Tibial artery (tissue), 4 donors: Measurements from ENCODE around the gene CD151.

Source experiments
- DNase-seq, 2 donors: peaks; one replicate each; pipeline ENCODE4 v3.0.0-alpha.2; 2019
- H3K27ac ChIP-seq, 2 donors: fragments of 200-600 bp; sonication (generic) in 1 of 2; 1 replicate in 1 of 2; 2 replicates in 1 of 2; pipeline ENCODE4 v1.5.1; 2018 to 2019; ENCODE audit warnings: mild to moderate bottlenecking in 1 of 2
- H3K27me3 ChIP-seq, 2 donors: fragments of 200-600 bp; sonication (generic) in 1 of 2; one replicate each; pipeline versions ENCODE4 v1.5.1 to v1.6.0; 2016 to 2019
- H3K36me3 ChIP-seq, 3 donors: fragments of 200-600 bp; sonication (generic) in 2 of 3; one replicate each; pipeline ENCODE4 v1.5.1; 2016 to 2019; ENCODE audit warnings: mild to moderate bottlenecking in 2 of 3
- H3K4me1 ChIP-seq, 4 donors: fragments of 200-600 bp; sonication (generic) in 2 of 4; 1 replicate in 3 of 4; 2 replicates in 1 of 4; pipeline ENCODE4 v1.5.1; 2016 to 2019
- H3K4me3 ChIP-seq, 2 donors: fragments of 200-600 bp; sonication (generic) in 1 of 2; 1 replicate in 1 of 2; 2 replicates in 1 of 2; pipeline ENCODE4 v1.5.1; 2018 to 2019; ENCODE audit warnings: mild to moderate bottlenecking in 2 of 2
- H3K9me3 ChIP-seq, 3 donors: fragments of 200-600 bp; sonication (generic) in 1 of 3; one replicate each; pipeline ENCODE4 v1.5.1; 2016 to 2019
- intact Hi-C: fragments of 100-400 bp; cut with DNase I; formaldehyde crosslinking; loops from one replicate; pipeline ENCODE4 v1.15.0; 2023; ENCODE audit warnings: low total_unique reads
- TF ChIP-seq, protein P1 (sequence below), 2 experiments: fragments of 200-600 bp in 1 of 2; fragments of 450-650 bp in 1 of 2; IDR thresholded peaks; one replicate each; pipeline ENCODE4 v1.5.1; 2017 to 2019; ENCODE audit warnings: antibody characterized with exemption in 2 of 2, mild to moderate bottlenecking in 1 of 2, moderate library complexity in 1 of 2

The CD151 gene

DNA sequence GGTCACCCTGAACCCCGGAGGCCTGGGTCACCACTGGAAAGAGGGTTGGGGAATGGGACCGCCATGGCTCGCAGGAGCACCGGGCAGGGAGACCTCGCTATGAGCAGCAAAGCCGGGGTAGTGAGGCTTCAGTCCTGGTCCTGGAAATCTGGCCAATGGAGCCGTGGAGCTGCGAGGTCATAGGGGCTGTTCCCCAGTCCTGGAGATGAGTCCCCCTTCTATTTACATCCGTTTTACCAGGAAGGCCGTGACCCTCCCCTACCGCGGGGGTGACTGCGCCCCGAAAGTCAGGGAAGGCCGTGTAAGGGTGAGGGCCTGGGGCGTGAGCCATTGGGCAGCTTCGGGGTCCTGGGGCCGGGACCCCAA, 28.2 kb upstream of the CD151 start:
- Histone ChIP-seq H3K36me3 (peaks cover 0 to 36% (median 8%) of the 10 kb centered on the region in 3 donors), H3K4me1 (peaks cover 0 to 31% (median 24%) of the 10 kb centered on the region in 4 donors), H3K27ac (peak overlapping the region; percentile 83 to 93), H3K9me3 (no peaks in the 10 kb centered on the region), H3K4me3 (peak overlapping the region; percentile 59 to 66), H3K27me3 (no peaks in the 10 kb centered on the region)
- DNase-seq, result no peak
- TF ChIP-seq, protein P1, sequence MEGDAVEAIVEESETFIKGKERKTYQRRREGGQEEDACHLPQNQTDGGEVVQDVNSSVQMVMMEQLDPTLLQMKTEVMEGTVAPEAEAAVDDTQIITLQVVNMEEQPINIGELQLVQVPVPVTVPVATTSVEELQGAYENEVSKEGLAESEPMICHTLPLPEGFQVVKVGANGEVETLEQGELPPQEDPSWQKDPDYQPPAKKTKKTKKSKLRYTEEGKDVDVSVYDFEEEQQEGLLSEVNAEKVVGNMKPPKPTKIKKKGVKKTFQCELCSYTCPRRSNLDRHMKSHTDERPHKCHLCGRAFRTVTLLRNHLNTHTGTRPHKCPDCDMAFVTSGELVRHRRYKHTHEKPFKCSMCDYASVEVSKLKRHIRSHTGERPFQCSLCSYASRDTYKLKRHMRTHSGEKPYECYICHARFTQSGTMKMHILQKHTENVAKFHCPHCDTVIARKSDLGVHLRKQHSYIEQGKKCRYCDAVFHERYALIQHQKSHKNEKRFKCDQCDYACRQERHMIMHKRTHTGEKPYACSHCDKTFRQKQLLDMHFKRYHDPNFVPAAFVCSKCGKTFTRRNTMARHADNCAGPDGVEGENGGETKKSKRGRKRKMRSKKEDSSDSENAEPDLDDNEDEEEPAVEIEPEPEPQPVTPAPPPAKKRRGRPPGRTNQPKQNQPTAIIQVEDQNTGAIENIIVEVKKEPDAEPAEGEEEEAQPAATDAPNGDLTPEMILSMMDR (IDR thresholded peaks at IDR 0.05), result no peak
- intact Hi-C loops, result loop anchor here (10.0 kb wide), 1 partner anchor 230 kb away; the partner anchor contains the start of gene PHRF1

DNA sequence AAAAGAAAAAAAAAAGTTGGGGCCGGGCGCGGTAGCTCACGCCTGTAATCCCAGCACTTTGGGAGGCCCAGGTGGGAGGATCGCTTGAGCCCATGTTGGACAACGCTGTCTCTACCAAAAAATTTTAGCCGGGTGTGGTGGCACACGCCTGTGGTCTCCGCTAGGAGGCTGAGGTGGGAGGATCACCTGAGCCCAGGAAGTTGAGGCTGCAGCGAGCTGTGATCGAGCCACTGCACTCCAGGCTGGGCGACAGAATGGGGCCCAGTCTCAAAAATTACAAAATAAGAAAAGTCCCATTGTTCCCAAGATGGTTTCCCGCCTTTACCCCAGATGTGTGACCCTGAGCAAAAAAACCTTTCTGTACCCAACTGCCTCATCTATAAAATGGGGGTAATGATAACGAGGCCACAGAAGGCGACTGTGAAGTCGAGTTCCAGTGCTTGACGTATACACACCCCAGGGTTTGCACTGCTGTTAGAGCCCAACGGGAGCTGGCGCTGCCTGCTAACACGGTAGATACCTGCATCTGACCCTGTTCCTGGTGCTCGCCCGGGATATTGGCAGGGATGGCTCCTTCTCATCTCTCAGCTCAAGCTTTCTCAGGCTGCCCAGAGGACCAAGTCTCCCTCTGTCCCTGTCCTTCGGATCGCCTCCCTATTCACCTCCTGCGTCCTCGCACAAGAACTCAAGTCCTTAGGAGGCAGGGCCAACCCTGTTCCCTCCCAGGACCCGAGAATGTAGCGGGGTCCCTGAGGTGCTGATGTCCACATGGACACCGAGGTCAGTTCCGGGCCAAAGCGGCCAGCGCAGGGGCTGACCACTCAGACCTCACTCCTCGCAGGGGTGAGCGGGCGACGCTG, 24.1 kb upstream of the CD151 start:
- intact Hi-C loops, result loop anchor here (5.0 to 10.0 kb wide), 2 partner anchors 34 to 234 kb away; partner anchors contain the start of genes PHRF1, POLR2L and TSPAN4
- H3K4me3 ChIP-seq, result peak overlapping the region; percentile 86 to 90
- H3K27ac ChIP-seq, result peak overlapping the region; percentile 94 to 98
- H3K9me3 ChIP-seq, result no peaks in the 10 kb centered on the region
- no peaks in the 10 kb centered on the region for H3K27me3 ChIP-seq
- no peak for DNase-seq
- TF ChIP-seq, protein P1 (IDR thresholded peaks at IDR 0.05), result no peak
- H3K4me1 ChIP-seq, result peaks cover 0 to 51% (median 42%) of the 10 kb centered on the region in 4 donors
- H3K36me3 ChIP-seq, result peaks cover 24 to 25% (median 25%) of the 10 kb centered on the region in 3 donors

DNA sequence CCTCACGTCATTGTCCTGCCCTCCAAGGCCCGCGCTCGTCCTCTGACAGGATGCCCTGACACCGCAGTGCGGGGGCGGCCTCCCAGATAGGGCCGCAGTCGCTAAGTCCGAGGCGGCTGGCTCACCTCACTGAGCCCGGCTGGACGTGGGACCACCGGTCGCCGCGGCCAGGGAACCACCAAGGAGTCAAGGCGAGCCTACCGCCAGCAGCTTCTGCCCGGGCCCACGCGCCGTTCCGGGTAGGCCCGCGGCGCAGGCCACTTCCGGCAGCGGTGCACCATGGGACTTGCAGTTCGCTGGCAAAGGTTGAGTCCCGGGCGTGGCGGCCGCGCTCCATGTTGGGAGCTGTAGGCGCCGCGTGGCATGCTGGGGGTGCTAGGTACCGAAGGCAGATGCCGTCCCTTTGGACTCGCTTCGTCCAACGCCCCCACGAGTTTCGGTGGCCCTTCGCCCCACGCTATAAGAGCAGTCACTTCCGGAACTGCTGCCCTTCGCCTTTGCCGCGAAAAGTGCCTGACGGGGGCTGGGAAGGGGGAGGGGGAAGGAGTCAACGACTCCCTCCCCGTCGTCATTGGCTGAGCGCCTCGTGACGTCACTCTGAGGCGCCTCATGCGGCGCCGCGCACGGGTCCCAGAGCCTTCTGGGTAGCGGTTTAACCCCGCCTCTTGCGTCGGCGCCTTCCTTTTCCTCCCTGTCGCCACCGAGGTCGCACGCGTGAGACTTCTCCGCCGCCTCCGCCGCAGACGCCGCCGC, 23.3 kb upstream of the CD151 start, which contains the start of gene RPLP2:
RPLP2 (plus strand) TSS at position 681 of the 753 bp plus-strand sequence. CDS start 268 bp downstream, outside the sequence.
- TF ChIP-seq, protein P1 (IDR thresholded peaks at IDR 0.05), result peak in 1 of 2 experiments; percentile 3
- peak; percentile 98 for DNase-seq
- Histone ChIP-seq H3K4me3 (peak within 1 kb of the TSS; percentile 86 to 90), H3K36me3 (peaks cover 26 to 30% (median 29%) of the 10 kb centered on the region in 3 donors), H3K9me3 (no peaks in the 10 kb centered on the region), H3K27me3 (no peaks in the 10 kb centered on the region), H3K27ac (peak within 1 kb of the TSS; percentile 94 to 98), H3K4me1 (peaks cover 0 to 45% (median 34%) of the 10 kb centered on the region in 4 donors)
- intact Hi-C loops, result loop anchor here (5.0 to 10.0 kb wide), 2 partner anchors 33 to 235 kb away; partner anchors contain the start of genes PHRF1, POLR2L and TSPAN4

DNA sequence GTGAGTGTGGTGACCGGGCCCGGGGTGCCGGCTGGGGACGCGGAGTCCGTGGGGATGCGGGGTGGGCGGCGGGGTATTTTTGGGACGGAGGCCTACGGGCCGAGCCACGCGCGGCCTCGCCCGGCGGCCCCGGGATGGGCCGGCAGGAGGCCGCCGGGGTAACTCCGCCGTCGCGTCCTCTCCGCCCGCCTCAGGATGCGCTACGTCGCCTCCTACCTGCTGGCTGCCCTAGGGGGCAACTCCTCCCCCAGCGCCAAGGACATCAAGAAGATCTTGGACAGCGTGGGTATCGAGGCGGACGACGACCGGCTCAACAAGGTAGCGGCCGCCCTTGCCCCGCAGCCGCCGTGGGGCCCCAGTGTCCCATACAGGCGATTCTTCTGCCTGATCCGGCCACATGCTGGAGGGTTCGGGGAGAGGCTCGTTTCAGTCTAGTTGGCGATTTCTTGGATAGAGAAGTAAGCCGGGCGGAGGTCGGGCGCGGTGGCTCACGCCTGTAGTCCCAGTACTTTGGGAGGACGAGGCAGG, 22.6 kb upstream of the CD151 start:
- no peak for DNase-seq
- TF ChIP-seq, protein P1 (IDR thresholded peaks at IDR 0.05), result no peak
- peak overlapping the region; percentile 86 to 90 for H3K4me3 ChIP-seq
- peak overlapping the region; percentile 94 to 98 for H3K27ac ChIP-seq
- no peaks in the 10 kb centered on the region for H3K9me3 ChIP-seq
- H3K4me1 ChIP-seq, result peaks cover 0 to 38% (median 30%) of the 10 kb centered on the region in 4 donors
- H3K36me3 ChIP-seq, result peaks cover 26 to 33% (median 29%) of the 10 kb centered on the region in 3 donors
- H3K27me3 ChIP-seq, result no peaks in the 10 kb centered on the region
- intact Hi-C loops, result no loop called here
